Muscle layer of duodenum (tissue), 2 donors: Measurements from ENCODE around the gene SLC22A7.
A peak's percentile ranks its signal among the peaks of the same experiment; 100 is the strongest.

Experiments used
- H3K27ac ChIP-seq: one replicate; pipeline ENCODE4 v1.7.0; 2013; ENCODE audit warnings: mild to moderate bottlenecking, low read length
- H3K27me3 ChIP-seq: one replicate; pipeline ENCODE4 v1.7.0; 2013; ENCODE audit warnings: low read depth, mild to moderate bottlenecking, control low read depth, low read length
- H3K36me3 ChIP-seq, 2 donors: one replicate each; pipeline ENCODE4 v1.7.0; 2013; ENCODE audit warnings: low read length in 2 of 2, control low read depth in 1 of 2, mild to moderate bottlenecking in 1 of 2; ENCODE audit not compliant: insufficient read depth in 2 of 2, control insufficient read depth in 1 of 2
- H3K4me1 ChIP-seq, 2 donors: one replicate each; pipeline ENCODE4 v1.7.0; 2013; ENCODE audit warnings: low read length in 2 of 2, mild to moderate bottlenecking in 2 of 2, control low read depth in 1 of 2, moderate library complexity in 1 of 2; ENCODE audit not compliant: insufficient read depth in 2 of 2, control insufficient read depth in 1 of 2
- H3K4me3 ChIP-seq, 2 donors: one replicate each; pipeline ENCODE4 v1.7.0; 2013; ENCODE audit warnings: low read length in 2 of 2, low read depth in 1 of 2, mild to moderate bottlenecking in 1 of 2
- H3K9me3 ChIP-seq, 2 donors: one replicate each; pipeline ENCODE4 v1.7.0; 2013; ENCODE audit warnings: low read length in 2 of 2, control low read depth in 1 of 2, mild to moderate bottlenecking in 1 of 2; ENCODE audit not compliant: control insufficient read depth in 1 of 2
- donor health status: healthy.

The SLC22A7 gene

GRCh38 chr6:43268782-43269272, 29.2 kb upstream of the SLC22A7 start:
- Histone ChIP-seq H3K4me3 (peak overlapping the region; percentile 46 to 49), H3K4me1 (peaks cover 15% of the 10 kb centered on the region in 2 donors), H3K36me3 (no peaks in the 10 kb centered on the region), H3K9me3 (no peaks in the 10 kb centered on the region), H3K27ac (peak overlapping the region; percentile 67), H3K27me3 (no peaks in the 10 kb centered on the region)

GRCh38 chr6:43269273-43270007, 28.6 kb upstream of the SLC22A7 start:
- H3K4me3 ChIP-seq, result peak overlapping the region; percentile 46 to 49
- peak overlapping the region; percentile 67 for H3K27ac ChIP-seq
- no peaks in the 10 kb centered on the region for H3K9me3 ChIP-seq
- no peaks in the 10 kb centered on the region for H3K27me3 ChIP-seq
- peaks cover 15% of the 10 kb centered on the region in 2 donors for H3K4me1 ChIP-seq
- no peaks in the 10 kb centered on the region for H3K36me3 ChIP-seq

GRCh38 chr6:43271103-43271815, 26.8 kb upstream of the SLC22A7 start:
- peaks cover 15 to 22% of the 10 kb centered on the region in 2 donors for H3K4me1 ChIP-seq
- peaks cover 5% of the 10 kb centered on the region for H3K27me3 ChIP-seq
- H3K36me3 ChIP-seq, result no peaks in the 10 kb centered on the region
- no peaks in the 10 kb centered on the region for H3K9me3 ChIP-seq
- no peak overlapping the region for H3K4me3 ChIP-seq
- no peak overlapping the region for H3K27ac ChIP-seq

GRCh38 chr6:43271944-43272343, 26.1 kb upstream of the SLC22A7 start:
- H3K4me1 ChIP-seq, result peaks cover 15 to 22% of the 10 kb centered on the region in 2 donors
- no peaks in the 10 kb centered on the region for H3K36me3 ChIP-seq
- H3K9me3 ChIP-seq, result no peaks in the 10 kb centered on the region
- H3K4me3 ChIP-seq, result no peak overlapping the region
- H3K27me3 ChIP-seq, result peaks cover 7% of the 10 kb centered on the region
- H3K27ac ChIP-seq, result no peak overlapping the region

- no peaks in the 10 kb centered on the region for H3K9me3 ChIP-seq
- no peak overlapping the region for H3K4me3 ChIP-seq
- no peaks in the 10 kb centered on the region for H3K36me3 ChIP-seq
- no peak overlapping the region for H3K27ac ChIP-seq
- H3K27me3 ChIP-seq, result peaks cover 7% of the 10 kb centered on the region
- H3K4me1 ChIP-seq, result peaks cover 6 to 26% of the 10 kb centered on the region in 2 donors
These were observed 24.4 kb upstream of the SLC22A7 start for GRCh38 chr6:43273707-43274106.

GRCh38 chr6:43274127-43274915, 23.7 kb upstream of the SLC22A7 start:
- H3K4me3 ChIP-seq, result peak overlapping the region; percentile 33 to 50
- H3K9me3 ChIP-seq, result no peaks in the 10 kb centered on the region
- no peaks in the 10 kb centered on the region for H3K36me3 ChIP-seq
- peak overlapping the region; percentile 31 for H3K27ac ChIP-seq
- peaks cover 7% of the 10 kb centered on the region for H3K27me3 ChIP-seq
- peaks cover 0 to 20% of the 10 kb centered on the region in 2 donors for H3K4me1 ChIP-seq

GRCh38 chr6:43274916-43275597, 23.0 kb upstream of the SLC22A7 start:
- Histone ChIP-seq H3K9me3 (no peaks in the 10 kb centered on the region), H3K4me3 (peak overlapping the region; percentile 33 to 50), H3K36me3 (no peaks in the 10 kb centered on the region), H3K4me1 (peaks cover 0 to 12% of the 10 kb centered on the region in 2 donors), H3K27me3 (peaks cover 7% of the 10 kb centered on the region), H3K27ac (peak overlapping the region; percentile 31)

GRCh38 chr6:43275801-43276576, 22.1 kb upstream of the SLC22A7 start:
- H3K36me3 ChIP-seq, result no peaks in the 10 kb centered on the region
- H3K4me3 ChIP-seq, result peak overlapping the region in 1 of 2 donors; percentile 50
- peak overlapping the region; percentile 86 for H3K27ac ChIP-seq
- H3K27me3 ChIP-seq, result peaks cover 7% of the 10 kb centered on the region
- peaks cover 0 to 12% of the 10 kb centered on the region in 2 donors for H3K4me1 ChIP-seq
- no peaks in the 10 kb centered on the region for H3K9me3 ChIP-seq

GRCh38 chr6:43276577-43277305, 21.3 kb upstream of the SLC22A7 start:
- Histone ChIP-seq H3K4me1 (peaks cover 0 to 12% of the 10 kb centered on the region in 2 donors), H3K27me3 (peaks cover 7% of the 10 kb centered on the region), H3K9me3 (no peaks in the 10 kb centered on the region), H3K27ac (peak overlapping the region; percentile 86), H3K36me3 (no peaks in the 10 kb centered on the region), H3K4me3 (peak overlapping the region in 1 of 2 donors; percentile 50)

GRCh38 chr6:43277306-43277642, 20.8 kb upstream of the SLC22A7 start:
- peaks cover 7% of the 10 kb centered on the region for H3K27me3 ChIP-seq
- H3K4me3 ChIP-seq, result no peak overlapping the region
- H3K9me3 ChIP-seq, result no peaks in the 10 kb centered on the region
- H3K4me1 ChIP-seq, result peaks cover 0 to 12% of the 10 kb centered on the region in 2 donors
- peak overlapping the region; percentile 86 for H3K27ac ChIP-seq
- H3K36me3 ChIP-seq, result no peaks in the 10 kb centered on the region
